ENCODE results near the gene PRKAG2.

GRCh38 chr7:151551820-151552219, 325.1 kb downstream of the PRKAG2 start:
- no peak for TF ChIP-seq EZH2phosphoT487 (IDR thresholded peaks at IDR 0.05; ENCODE audit: borderline replicate concordance)
- TF ChIP-seq CTCF (conservative IDR thresholded peaks at IDR 0.05; ENCODE audit: low read length) = no peak
